GM13976 (cell line): ENCODE data around the gene DBR1.

Experiments
- DNase-seq: peaks from one replicate; pipeline ENCODE4 v3.0.0; 2012; ENCODE audit warnings: low spot score
- CTCF ChIP-seq: IDR thresholded peaks from 2 replicates; pipeline ENCODE4 v1.5.1; 2012; ENCODE audit warnings: borderline replicate concordance, mild to moderate bottlenecking; ENCODE audit not compliant: insufficient read depth; ENCODE audit errors: extremely low read depth, missing control alignments, control extremely low read depth
- in situ Hi-C: fragments of 300-500 bp; cut with MboI; formaldehyde crosslinking; loops from one replicate; pipeline ENCODE4 v1.12.0; 2022; ENCODE audit warnings: low sequenced_read_pairs, mixed read lengths, inconsistent platforms; ENCODE audit not compliant: unreplicated experiment

DBR1 gene

GRCh38 chr3:138200424-138200823, 25.7 kb upstream of the DBR1 start:
- in situ Hi-C loops, result no loop called here
- no peak for TF ChIP-seq CTCF

GRCh38 chr3:138199851-138200250, 25.1 kb upstream of the DBR1 start:
- TF ChIP-seq CTCF, result no peak
- no peak for DNase-seq
- in situ Hi-C loops, result no loop called here

More at GRCh38 chr3:138200424-138200823, 25.7 kb upstream of the DBR1 start:
- DNase-seq, result no peak

- in situ Hi-C loops, result no loop called here
- no peak for TF ChIP-seq CTCF
- DNase-seq, result no peak
These were observed 22.8 kb upstream of the DBR1 start for GRCh38 chr3:138197524-138197923.

- peak; percentile 40 for DNase-seq
These were observed 22.3 kb upstream of the DBR1 start for GRCh38 chr3:138197058-138197457.

GRCh38 chr3:138196023-138196422, 21.3 kb upstream of the DBR1 start:
- no peak for TF ChIP-seq CTCF
- in situ Hi-C loops, result no loop called here
- no peak for DNase-seq

More at GRCh38 chr3:138197058-138197457, 22.3 kb upstream of the DBR1 start:
- no peak for TF ChIP-seq CTCF
- in situ Hi-C loops, result no loop called here

- no peak for DNase-seq
- in situ Hi-C loops, result no loop called here
- no peak for TF ChIP-seq CTCF
These were observed 20.8 kb upstream of the DBR1 start for GRCh38 chr3:138195481-138195880.

- no peak for DNase-seq
- in situ Hi-C loops, result no loop called here
These were observed 13.5 kb upstream of the DBR1 start for GRCh38 chr3:138188013-138188730.

More at GRCh38 chr3:138188013-138188730, 13.5 kb upstream of the DBR1 start:
- TF ChIP-seq CTCF, result no peak
